Measurements from ENCODE around the gene RBBP4.

The RBBP4 gene

GRCh38 chr1:32719681-32720275 is 68.8 kb downstream of the RBBP4 start:
- no peak for DNase-seq (ENCODE audit: low read depth in 2 of 2)

DNA sequence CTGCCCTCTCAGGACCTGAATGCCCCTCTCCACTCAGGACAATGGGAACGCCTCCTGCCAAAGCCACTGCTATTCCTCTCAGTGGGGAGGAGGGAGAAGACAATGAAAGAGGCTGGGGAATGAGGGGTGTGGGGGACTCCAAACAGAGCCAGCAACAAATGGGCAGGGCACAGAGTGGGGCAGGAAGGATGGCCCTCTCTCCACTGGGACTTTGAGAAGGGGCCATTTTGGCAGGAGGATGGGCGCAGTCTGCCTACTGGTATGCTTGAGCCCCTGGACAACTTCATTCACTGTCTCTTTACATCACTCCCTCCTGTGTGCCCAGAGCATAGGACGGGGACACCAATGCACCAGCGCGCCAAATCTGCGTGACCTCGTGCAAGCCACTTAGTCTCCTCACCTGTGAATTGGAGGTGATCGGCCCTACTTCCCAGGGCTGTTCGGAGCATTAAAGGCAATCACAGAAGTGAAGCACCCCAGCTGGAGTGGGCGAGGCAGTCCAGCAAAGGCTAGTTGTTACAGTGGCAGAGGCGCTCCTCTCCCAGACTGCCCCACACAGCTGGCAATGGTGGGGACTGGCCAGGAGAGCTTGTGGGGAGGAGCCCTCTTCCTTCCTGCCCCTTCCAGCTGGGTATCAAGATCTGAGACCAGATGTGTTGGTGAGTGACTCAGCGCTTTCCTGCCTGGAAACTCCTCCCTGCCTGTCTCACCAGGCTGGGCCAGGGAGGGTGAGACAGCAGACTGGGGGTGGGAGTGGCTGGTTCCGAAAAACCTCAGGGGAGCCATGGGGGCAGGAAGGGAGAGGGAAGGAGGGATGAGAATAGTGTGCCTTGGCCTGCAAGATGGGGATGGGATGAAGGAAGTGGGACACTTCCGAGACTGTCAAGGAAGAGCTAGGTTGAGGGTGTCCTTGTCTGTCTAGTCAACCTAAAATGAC is 73.9 kb downstream of the RBBP4 start:
- no peak for DNase-seq (ENCODE audit: low read depth in 2 of 2)

GRCh38 chr1:32725615-32725982 is 74.6 kb downstream of the RBBP4 start:
- DNase-seq (ENCODE audit: low read depth in 2 of 2): no peak

DNA sequence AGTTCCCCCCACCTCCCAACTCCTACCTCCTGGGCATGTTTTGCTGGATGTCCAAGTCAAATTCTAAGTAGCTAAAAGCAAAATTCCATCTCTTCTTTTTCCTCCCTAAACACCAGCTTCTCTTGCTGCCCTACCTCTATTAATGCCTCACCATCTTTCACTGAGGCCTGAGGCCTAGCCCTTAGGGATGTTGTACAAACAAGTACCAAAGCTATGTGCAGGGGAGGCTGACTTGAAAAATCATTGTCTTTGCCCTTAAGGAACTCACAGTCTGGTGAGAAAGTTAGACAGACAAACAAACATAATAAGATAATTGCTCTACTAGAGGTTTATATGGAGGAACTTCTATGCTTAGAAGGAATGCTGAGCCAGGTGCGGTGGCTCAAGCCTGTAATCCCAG is 76.9 kb downstream of the RBBP4 start:
- DNase-seq (ENCODE audit: low read depth in 2 of 2): no peak

DNA sequence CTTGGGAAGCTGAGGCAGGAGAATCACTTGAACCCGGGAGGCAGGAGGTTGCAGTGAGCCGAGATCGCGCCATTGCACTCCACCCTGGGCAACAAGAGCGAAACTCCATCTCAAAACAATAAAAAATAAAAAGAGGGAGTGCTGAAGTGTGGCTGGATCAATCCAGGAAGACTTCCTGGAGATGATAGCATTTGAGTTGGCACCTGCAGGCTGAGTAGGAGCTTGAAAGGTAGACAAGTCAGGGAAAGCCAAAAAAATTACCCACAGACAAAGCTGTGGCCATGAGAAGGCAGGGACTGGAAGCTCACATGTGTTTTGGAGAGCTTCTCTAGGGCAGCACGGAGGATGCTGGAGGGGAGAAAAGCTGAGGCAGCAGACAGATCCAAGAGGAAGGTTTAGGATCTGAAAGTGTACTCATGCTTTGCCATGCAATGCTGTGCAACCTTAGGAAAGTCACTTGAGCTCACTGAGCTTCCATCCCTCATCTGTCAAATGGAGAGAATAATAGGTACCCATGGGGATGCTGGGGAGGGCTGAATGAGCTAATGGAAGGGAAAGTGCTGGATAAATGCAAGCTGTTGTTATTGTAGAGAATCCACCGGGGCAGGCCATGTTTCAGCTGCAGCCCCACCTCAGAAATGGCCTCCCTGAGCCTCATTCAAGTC is 77.5 kb downstream of the RBBP4 start:
- no peak for DNase-seq (ENCODE audit: low read depth in 2 of 2)

GRCh38 chr1:32729254-32730046 is 78.4 kb downstream of the RBBP4 start:
- no peak for DNase-seq (ENCODE audit: low read depth in 2 of 2)

DNA sequence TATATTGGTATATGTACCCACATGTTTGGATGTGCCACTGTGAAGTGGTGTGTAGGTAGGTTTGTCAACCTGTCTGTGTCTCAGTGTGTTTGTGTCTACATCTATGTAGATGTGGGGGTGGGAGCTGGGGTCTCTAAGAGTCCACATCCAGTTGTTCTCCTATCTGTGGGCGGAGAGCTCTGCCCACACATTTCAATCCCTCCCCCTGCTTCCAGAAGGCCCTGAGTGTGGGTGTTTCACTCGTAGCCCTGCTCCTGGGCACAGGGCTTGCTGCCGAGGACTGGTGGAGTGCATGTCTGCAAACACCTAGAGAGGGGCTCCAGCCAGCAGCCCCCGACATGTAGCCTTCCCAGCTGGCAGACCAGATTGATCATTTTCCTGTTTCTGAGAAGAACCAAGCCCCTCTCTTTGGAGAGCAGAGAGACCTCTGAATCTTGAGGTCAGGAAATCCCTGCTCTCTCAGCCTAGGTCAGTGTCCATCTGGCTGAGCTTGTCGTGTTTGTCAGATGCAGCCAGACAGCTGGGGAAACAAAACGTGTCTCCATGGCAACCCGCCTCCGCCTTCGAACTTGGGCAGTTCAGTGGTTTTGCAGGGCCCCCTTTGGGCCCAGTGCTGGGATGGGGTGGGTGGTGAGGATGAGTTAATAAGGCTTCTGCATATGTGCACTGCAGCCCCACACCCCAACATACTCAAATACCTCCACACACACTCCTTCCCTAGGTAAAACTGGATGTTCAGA is 82.7 kb downstream of the RBBP4 start:
- no peak for DNase-seq (ENCODE audit: low read depth in 2 of 2)
